ENCODE data around the gene DENND1A. TPM values are rescaled to one million over a fixed set of nuclear protein-coding genes. Genes with fewer than 3 reads are reported as not detected.

Gene DENND1A
- total RNA-seq, 1 experiment from 2014 or later = 29.7 TPM

DNA sequence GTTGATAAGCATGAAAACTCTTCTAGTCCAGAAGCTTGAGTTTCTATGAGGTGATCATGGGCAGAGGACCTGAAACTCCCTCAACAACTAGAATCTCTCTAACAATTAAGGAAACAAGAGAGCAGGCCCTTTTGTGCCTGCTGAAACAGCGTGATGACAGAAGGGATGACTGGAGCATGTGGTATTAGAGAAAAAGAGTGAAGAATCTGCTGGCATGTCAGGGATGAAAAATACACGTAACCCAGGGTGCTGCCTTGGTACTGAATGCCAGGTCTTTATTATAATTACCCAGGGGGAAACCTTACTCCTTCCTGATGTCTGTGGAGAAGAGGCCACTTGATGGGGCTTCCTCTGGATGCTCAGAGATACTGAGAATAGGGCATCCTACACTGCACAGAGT is 406.1 kb downstream of the DENND1A start:
- Histone ChIP-seq H3K79me2 (ENCODE audit: low read length) (no peaks in the 10 kb centered on the region), H3K36me3 (ENCODE audit: low read depth, low read length) (no peaks in the 10 kb centered on the region), H3K4me2 (ENCODE audit: low read length) (no peak overlapping the region), H3K4me1 (ENCODE audit: insufficient read depth, low read length) (no peaks in the 10 kb centered on the region), H3K9me2 (replicated peaks; ENCODE audit: low read length) (no peaks in the 10 kb centered on the region), H3K27me3 (ENCODE audit: low read length) (no peaks in the 10 kb centered on the region), H3K27ac (ENCODE audit: low read length) (no peak overlapping the region), H2AFZ (ENCODE audit: low read length) (no peak overlapping the region), H3K9me3 (ENCODE audit: low read length) (no peaks in the 10 kb centered on the region), H4K20me1 (ENCODE audit: low read length) (no peaks in the 10 kb centered on the region), H3F3A (ENCODE audit: low read length, unreplicated experiment) (no peaks in the 10 kb centered on the region), H3K4me3 (ENCODE audit: low read length) (no peak overlapping the region), H3K9ac (ENCODE audit: low read length) (no peak overlapping the region)
- DNase-seq (no peak), ATAC-seq (no peak)
- intact Hi-C loops (cut with micrococcal nuclease) = no loop called here
- BruUV-seq (replicated peaks) = no TSS peak
- POLR2A ChIA-PET (ENCODE audit: unreplicated experiment) = no interaction called here
- TF ChIP-seq EZH2phosphoT487 (IDR thresholded peaks at IDR 0.05; ENCODE audit: borderline replicate concordance, low read length) (no peak), EZH2 (IDR thresholded peaks at IDR 0.05; ENCODE audit: low read length, unreplicated experiment) (no peak)
- TF ChIP-seq, protein P1, sequence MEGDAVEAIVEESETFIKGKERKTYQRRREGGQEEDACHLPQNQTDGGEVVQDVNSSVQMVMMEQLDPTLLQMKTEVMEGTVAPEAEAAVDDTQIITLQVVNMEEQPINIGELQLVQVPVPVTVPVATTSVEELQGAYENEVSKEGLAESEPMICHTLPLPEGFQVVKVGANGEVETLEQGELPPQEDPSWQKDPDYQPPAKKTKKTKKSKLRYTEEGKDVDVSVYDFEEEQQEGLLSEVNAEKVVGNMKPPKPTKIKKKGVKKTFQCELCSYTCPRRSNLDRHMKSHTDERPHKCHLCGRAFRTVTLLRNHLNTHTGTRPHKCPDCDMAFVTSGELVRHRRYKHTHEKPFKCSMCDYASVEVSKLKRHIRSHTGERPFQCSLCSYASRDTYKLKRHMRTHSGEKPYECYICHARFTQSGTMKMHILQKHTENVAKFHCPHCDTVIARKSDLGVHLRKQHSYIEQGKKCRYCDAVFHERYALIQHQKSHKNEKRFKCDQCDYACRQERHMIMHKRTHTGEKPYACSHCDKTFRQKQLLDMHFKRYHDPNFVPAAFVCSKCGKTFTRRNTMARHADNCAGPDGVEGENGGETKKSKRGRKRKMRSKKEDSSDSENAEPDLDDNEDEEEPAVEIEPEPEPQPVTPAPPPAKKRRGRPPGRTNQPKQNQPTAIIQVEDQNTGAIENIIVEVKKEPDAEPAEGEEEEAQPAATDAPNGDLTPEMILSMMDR (conservative IDR thresholded peaks at IDR 0.05; ENCODE audit: low read depth, low read length) = no peak
- CTCF ChIA-PET = no interaction called here

DNA sequence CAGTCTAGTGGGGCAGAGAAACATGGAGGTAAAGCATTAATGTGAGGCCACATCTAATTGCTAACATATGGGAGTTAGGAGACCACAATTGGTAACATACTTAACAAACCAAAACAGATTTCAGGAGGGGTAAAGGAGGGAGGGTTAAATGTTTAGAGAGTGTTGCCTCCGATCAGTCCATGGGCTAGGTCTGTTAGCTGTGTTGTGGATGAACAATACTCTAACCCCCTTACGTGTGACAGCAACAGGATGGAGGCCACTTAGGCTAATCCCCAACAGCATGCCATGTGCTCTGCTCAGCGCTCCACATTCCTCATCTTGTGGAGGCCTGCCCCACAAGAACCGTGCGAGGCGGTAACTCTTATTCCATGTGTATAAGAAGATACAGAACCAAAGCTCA is 406.9 kb downstream of the DENND1A start:
- TF ChIP-seq EZH2 (IDR thresholded peaks at IDR 0.05; ENCODE audit: low read length, unreplicated experiment) (no peak), EZH2phosphoT487 (IDR thresholded peaks at IDR 0.05; ENCODE audit: borderline replicate concordance, low read length) (no peak)
- TF ChIP-seq, protein P1 (conservative IDR thresholded peaks at IDR 0.05; ENCODE audit: low read depth, low read length) = no peak
- no peak for DNase-seq

DNA sequence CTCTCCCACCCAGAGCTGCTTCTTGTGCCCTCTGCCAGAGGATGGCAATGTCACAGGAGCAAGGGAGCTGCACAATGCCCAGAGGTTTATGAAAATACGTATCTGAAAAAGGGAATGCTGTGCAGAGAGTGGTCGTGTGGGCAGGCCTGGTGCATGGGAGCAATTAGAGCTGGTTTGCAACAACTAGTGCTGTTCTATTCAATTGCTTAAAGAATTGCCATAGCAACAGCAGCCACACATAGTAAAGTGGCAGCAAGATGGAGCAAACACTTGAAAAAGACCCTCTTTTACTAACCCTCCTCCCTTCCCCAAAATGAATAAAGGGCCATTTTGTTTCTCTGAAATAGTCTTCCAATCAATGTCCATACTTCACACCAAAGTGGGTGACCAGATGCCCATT is 407.7 kb downstream of the DENND1A start:
- CTCF ChIA-PET = no interaction called here
- no peaks in the 10 kb centered on the region for H3K9me2 ChIP-seq (replicated peaks; ENCODE audit: low read length)

More for the DNA sequence above, 406.9 kb downstream of the DENND1A start:
- no peak for ATAC-seq
- H3K9me2 ChIP-seq (replicated peaks; ENCODE audit: low read length) = no peaks in the 10 kb centered on the region
- ChIA-PET CTCF (no interaction called here), POLR2A (ENCODE audit: unreplicated experiment) (no interaction called here)
- no peaks in the 10 kb centered on the region for H3K79me2 ChIP-seq (ENCODE audit: low read length)
- no TSS peak for BruUV-seq (replicated peaks)
- intact Hi-C loops (cut with micrococcal nuclease) = no loop called here
- no peaks in the 10 kb centered on the region for H3K27me3 ChIP-seq (ENCODE audit: low read length)
- no peak overlapping the region for H3K9ac ChIP-seq (ENCODE audit: low read length)
- no peak overlapping the region for H3K4me3 ChIP-seq (ENCODE audit: low read length)
- H3F3A ChIP-seq (ENCODE audit: low read length, unreplicated experiment) = no peaks in the 10 kb centered on the region
- no peaks in the 10 kb centered on the region for H3K4me1 ChIP-seq (ENCODE audit: insufficient read depth, low read length)
- no peaks in the 10 kb centered on the region for H3K9me3 ChIP-seq (ENCODE audit: low read length)
- no peaks in the 10 kb centered on the region for H4K20me1 ChIP-seq (ENCODE audit: low read length)
- no peak overlapping the region for H2AFZ ChIP-seq (ENCODE audit: low read length)
- H3K4me2 ChIP-seq (ENCODE audit: low read length) = no peak overlapping the region
- H3K27ac ChIP-seq (ENCODE audit: low read length) = no peak overlapping the region
- no peaks in the 10 kb centered on the region for H3K36me3 ChIP-seq (ENCODE audit: low read depth, low read length)

More for the DNA sequence above, 407.7 kb downstream of the DENND1A start:
- no peaks in the 10 kb centered on the region for H4K20me1 ChIP-seq (ENCODE audit: low read length)
- no peaks in the 10 kb centered on the region for H3K4me1 ChIP-seq (ENCODE audit: insufficient read depth, low read length)
- no peaks in the 10 kb centered on the region for H3K9me3 ChIP-seq (ENCODE audit: low read length)
- no peaks in the 10 kb centered on the region for H3K36me3 ChIP-seq (ENCODE audit: low read depth, low read length)
- no peak overlapping the region for H3K4me2 ChIP-seq (ENCODE audit: low read length)
- DNase-seq (no peak), ATAC-seq (no peak)
- TF ChIP-seq, protein P1 (conservative IDR thresholded peaks at IDR 0.05; ENCODE audit: low read depth, low read length) = no peak
- TF ChIP-seq EZH2phosphoT487 (IDR thresholded peaks at IDR 0.05; ENCODE audit: borderline replicate concordance, low read length) (no peak), EZH2 (IDR thresholded peaks at IDR 0.05; ENCODE audit: low read length, unreplicated experiment) (no peak)
- POLR2A ChIA-PET (ENCODE audit: unreplicated experiment) = no interaction called here
- H3K79me2 ChIP-seq (ENCODE audit: low read length) = no peaks in the 10 kb centered on the region
- H3K4me3 ChIP-seq (ENCODE audit: low read length) = no peak overlapping the region
- H3K9ac ChIP-seq (ENCODE audit: low read length) = no peak overlapping the region
- no peaks in the 10 kb centered on the region for H3F3A ChIP-seq (ENCODE audit: low read length, unreplicated experiment)
- H3K27me3 ChIP-seq (ENCODE audit: low read length) = no peaks in the 10 kb centered on the region
- H3K27ac ChIP-seq (ENCODE audit: low read length) = no peak overlapping the region
- no TSS peak for BruUV-seq (replicated peaks)
- no peak overlapping the region for H2AFZ ChIP-seq (ENCODE audit: low read length)
- intact Hi-C loops (cut with micrococcal nuclease) = no loop called here

Data from PC-3 (cell line).